ENCODE measurements around the gene GALNT2.

DNA sequence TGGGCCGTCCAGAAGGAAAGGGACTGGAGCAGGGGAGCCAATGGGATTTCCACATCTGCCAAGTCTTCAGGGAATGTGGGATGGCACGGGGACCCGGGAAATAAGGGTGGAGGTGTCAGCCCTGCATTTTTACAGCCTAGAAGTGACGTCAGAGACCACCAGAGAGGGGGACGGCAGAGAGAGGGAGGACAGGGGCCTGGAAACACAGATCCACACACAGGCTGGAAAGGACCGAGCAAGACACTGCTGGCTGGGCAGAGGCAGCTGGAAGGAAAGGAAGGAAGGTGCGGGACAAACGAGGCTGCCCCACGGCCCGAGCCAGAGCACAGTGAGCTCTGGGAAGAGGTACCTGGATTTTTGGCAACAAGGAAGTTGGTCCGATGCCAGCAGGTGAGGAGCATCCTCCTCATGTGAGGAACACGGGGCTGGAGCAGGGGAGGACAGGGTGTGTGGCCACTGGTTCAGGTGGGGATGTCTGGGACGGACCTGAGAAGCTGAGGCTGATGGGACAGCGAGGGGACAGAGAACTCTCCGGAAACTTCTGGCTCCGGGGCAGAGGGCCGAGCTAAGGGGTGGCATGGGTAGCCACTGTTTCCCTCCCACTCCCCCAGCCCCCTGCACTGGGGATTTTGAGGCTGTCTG, 220.8 kb downstream of the GALNT2 start:
- TF ChIP-seq BHLHE40 (IDR thresholded peaks at IDR 0.05; ENCODE audit: low read length) (no peak), MED1 (CRISPR knock-in tag; IDR thresholded peaks at IDR 0.05; ENCODE audit: borderline replicate concordance) (no peak), RBFOX2 (IDR thresholded peaks at IDR 0.05; ENCODE audit: low read depth, low read length) (no peak), CTCF (IDR thresholded peaks at IDR 0.05 in 2 of 3, conservative IDR thresholded peaks at IDR 0.05 in 1 of 3; ENCODE audit: insufficient read depth in 2 of 3, low read depth in 1 of 3, low read length in 3 of 3) (no peak), MXI1 (IDR thresholded peaks at IDR 0.05; ENCODE audit: low read depth, low read length) (no peak), GABPA (tag; conservative IDR thresholded peaks at IDR 0.05; ENCODE audit: low read depth) (no peak), SP1 (CRISPR knock-in tag; IDR thresholded peaks at IDR 0.05) (no peak), ZNF124 (CRISPR knock-in tag; IDR thresholded peaks at IDR 0.05) (no peak)
- TF ChIP-seq, protein P1, sequence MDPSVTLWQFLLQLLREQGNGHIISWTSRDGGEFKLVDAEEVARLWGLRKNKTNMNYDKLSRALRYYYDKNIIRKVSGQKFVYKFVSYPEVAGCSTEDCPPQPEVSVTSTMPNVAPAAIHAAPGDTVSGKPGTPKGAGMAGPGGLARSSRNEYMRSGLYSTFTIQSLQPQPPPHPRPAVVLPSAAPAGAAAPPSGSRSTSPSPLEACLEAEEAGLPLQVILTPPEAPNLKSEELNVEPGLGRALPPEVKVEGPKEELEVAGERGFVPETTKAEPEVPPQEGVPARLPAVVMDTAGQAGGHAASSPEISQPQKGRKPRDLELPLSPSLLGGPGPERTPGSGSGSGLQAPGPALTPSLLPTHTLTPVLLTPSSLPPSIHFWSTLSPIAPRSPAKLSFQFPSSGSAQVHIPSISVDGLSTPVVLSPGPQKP (CRISPR knock-in tag; IDR thresholded peaks at IDR 0.05) = no peak

Measured in K562 (cell line).